B cell (primary cell): ENCODE results near the gene GAP43. TPM values are rescaled to one million over a fixed set of nuclear protein-coding genes. Genes with fewer than 3 reads are reported as not detected.

Experiments used
- ATAC-seq: fragments of 200-7000 bp; cut with Tn5 transposase; one replicate; pipeline ENCODE4 v1.10.0; 2021; ENCODE audit warnings: low read depth, mild to moderate bottlenecking, moderate number of reproducible peaks, moderate library complexity
- CTCF ChIA-PET: fragments of 350-600 bp; sonication (Branson Sonifier 250); formaldehyde crosslinking; loops from one replicate; lab custom pipeline; 2021; ENCODE audit warnings: antibody characterized with exemption, inconsistent platforms; lab: Charles Lee
- POLR2A ChIA-PET: fragments of 350-600 bp; sonication (Branson Sonifier 250); formaldehyde crosslinking; loops from one replicate; lab custom pipeline; 2021; ENCODE audit warnings: antibody characterized with exemption; lab: Charles Lee
- DNase-seq: peaks from one replicate; pipeline ENCODE4 v3.0.0; 2013
- H2AFZ ChIP-seq: 2 replicates; pipeline ENCODE4 v1.6.1; 2012; ENCODE audit warnings: mild to moderate bottlenecking, low read depth, low read length; ENCODE audit not compliant: insufficient read depth, poor library complexity, severe bottlenecking
- H3K27ac ChIP-seq, 2 donors: 1 replicate in 1 of 2; 2 replicates in 1 of 2; pipeline ENCODE4 v1.5.1; 2012 to 2013; ENCODE audit warnings: low read length in 2 of 2, mild to moderate bottlenecking in 2 of 2, moderate library complexity in 1 of 2
- H3K27me3 ChIP-seq, 4 experiments: fragments of 200-600 bp in 1 of 4; sonication (generic) in 1 of 4; replicated peaks in 1 of 4; 1 replicate in 2 of 4; 2 replicates in 2 of 4; pipeline versions ENCODE4 v1.6.1 to v1.7.0; 2013 to 2016; ENCODE audit warnings: low read length in 3 of 4, mild to moderate bottlenecking in 2 of 4, mixed read lengths in 1 of 4, moderate library complexity in 1 of 4; ENCODE audit not compliant: insufficient read depth in 4 of 4, control insufficient read depth in 3 of 4; ENCODE audit errors: control extremely low read depth in 1 of 4
- H3K36me3 ChIP-seq, 2 experiments: replicated peaks in 1 of 2; 1 replicate in 1 of 2; 2 replicates in 1 of 2; pipeline versions ENCODE4 v1.6.1 to v1.7.1; 2013; ENCODE audit warnings: low read length in 1 of 2; ENCODE audit not compliant: insufficient read depth in 2 of 2, control insufficient read depth in 1 of 2; ENCODE audit errors: control extremely low read depth in 1 of 2, extremely low read depth in 1 of 2
- H3K4me1 ChIP-seq, 2 donors: fragments of 200-600 bp in 1 of 2; sonication (generic) in 1 of 2; 1 replicate in 1 of 2; 2 replicates in 1 of 2; pipeline versions ENCODE4 v1.5.1 to v1.6.1; 2013 to 2017; ENCODE audit warnings: low read length in 2 of 2; ENCODE audit not compliant: control insufficient read depth in 2 of 2, insufficient read depth in 2 of 2
- H3K4me2 ChIP-seq: replicated peaks from 2 replicates; pipeline ENCODE3; 2012; ENCODE audit warnings: mild to moderate bottlenecking, low read depth, low read length; ENCODE audit not compliant: poor library complexity, severe bottlenecking
- H3K4me3 ChIP-seq, 5 experiments: fragments of 200-600 bp in 1 of 5; sonication (generic) in 1 of 5; 1 replicate in 3 of 5; 2 replicates in 2 of 5; pipeline versions ENCODE4 v1.5.1 to v1.7.0; 2011 to 2016; ENCODE audit warnings: low read length in 4 of 5, mild to moderate bottlenecking in 4 of 5, low read depth in 2 of 5, control low read depth in 1 of 5, moderate library complexity in 1 of 5; ENCODE audit not compliant: insufficient read depth in 1 of 5; ENCODE audit errors: control extremely low read depth in 1 of 5, extremely low read depth in 1 of 5
- H3K79me2 ChIP-seq: fragments of 200-600 bp; sonication (generic); one replicate; pipeline ENCODE4 v1.6.0; 2016; ENCODE audit warnings: low read length; ENCODE audit not compliant: control insufficient read depth, insufficient read depth
- H3K9ac ChIP-seq: fragments of 200-600 bp; sonication (generic); 2 replicates; pipeline ENCODE4 v1.6.1; 2017; ENCODE audit warnings: mild to moderate bottlenecking, low read length, moderate library complexity
- H3K9me3 ChIP-seq, 3 donors: one replicate each; pipeline versions ENCODE4 v1.6.1 to v1.7.1; 2013; ENCODE audit warnings: low read length in 2 of 3; ENCODE audit not compliant: control insufficient read depth in 2 of 3, insufficient read depth in 1 of 3; ENCODE audit errors: control extremely low read depth in 1 of 3
- H4K20me1 ChIP-seq: 2 replicates; pipeline ENCODE4 v1.6.0; 2012; ENCODE audit warnings: mild to moderate bottlenecking, low read length; ENCODE audit not compliant: insufficient read depth, control insufficient read depth, poor library complexity, severe bottlenecking
- H3K27ac Mint-ChIP-seq: one replicate; pipeline ENCODE4 v1.8.0; 2021; ENCODE audit warnings: mixed read lengths
- H3K27me3 Mint-ChIP-seq: one replicate; pipeline ENCODE4 v1.8.0; 2021; ENCODE audit warnings: mixed read lengths
- H3K4me1 Mint-ChIP-seq: one replicate; pipeline ENCODE4 v1.8.0; 2021; ENCODE audit warnings: mixed read lengths
- H3K4me3 Mint-ChIP-seq: one replicate; pipeline ENCODE4 v1.8.0; 2021; ENCODE audit warnings: mixed read lengths
- H3K9me3 Mint-ChIP-seq: one replicate; pipeline ENCODE4 v1.8.0; 2022; ENCODE audit warnings: mixed read lengths; ENCODE audit not compliant: insufficient read depth
- CTCF ChIP-seq: fragments of 200-600 bp; IDR thresholded peaks from one replicate; pipeline ENCODE4 v1.8.0; 2022; ENCODE audit warnings: antibody characterized with exemption, mild to moderate bottlenecking
- EZH2 ChIP-seq: IDR thresholded peaks from 2 replicates; pipeline ENCODE4 v1.6.1; 2012; ENCODE audit warnings: borderline replicate concordance, low read depth, mild to moderate bottlenecking, moderate library complexity, low read length; ENCODE audit not compliant: insufficient read depth, poor library complexity, severe bottlenecking
- WGBS: methylation state at CpG from one replicate; pipeline ENCODE4 v1.1.5; 2013; ENCODE audit warnings: missing lambda C conversion rate; ENCODE audit not compliant: insufficient coverage; 5-methylcytosine and 5-hydroxymethylcytosine counted together
- intact Hi-C: fragments of 100-400 bp; cut with micrococcal nuclease; formaldehyde crosslinking; loops from one replicate; pipeline ENCODE4 v1.10.0; 2022
- polyA plus RNA-seq: library from polyadenylated mRNA; depleted of rRNA; stranded (reverse); fragments of >200 nt; gene quantifications from 2 replicates; pipeline ENCODE4 v1.2.3, GENCODE V29; 2012
- total RNA-seq, 2 donors: library from RNA; stranded (reverse); fragments of 120-200 nt in 1 of 2; gene quantifications; 1 replicate in 1 of 2; 2 replicates in 1 of 2; pipeline versions ENCODE4 v1.2.3 to v1.2.4, GENCODE V29; 2013 to 2022

Gene GAP43
- total and polyA plus RNA-seq, 2 donors (not counting 1 experiment from before 2014, with no cell fraction given) = 0.04 TPM; not detected in 1

DNA sequence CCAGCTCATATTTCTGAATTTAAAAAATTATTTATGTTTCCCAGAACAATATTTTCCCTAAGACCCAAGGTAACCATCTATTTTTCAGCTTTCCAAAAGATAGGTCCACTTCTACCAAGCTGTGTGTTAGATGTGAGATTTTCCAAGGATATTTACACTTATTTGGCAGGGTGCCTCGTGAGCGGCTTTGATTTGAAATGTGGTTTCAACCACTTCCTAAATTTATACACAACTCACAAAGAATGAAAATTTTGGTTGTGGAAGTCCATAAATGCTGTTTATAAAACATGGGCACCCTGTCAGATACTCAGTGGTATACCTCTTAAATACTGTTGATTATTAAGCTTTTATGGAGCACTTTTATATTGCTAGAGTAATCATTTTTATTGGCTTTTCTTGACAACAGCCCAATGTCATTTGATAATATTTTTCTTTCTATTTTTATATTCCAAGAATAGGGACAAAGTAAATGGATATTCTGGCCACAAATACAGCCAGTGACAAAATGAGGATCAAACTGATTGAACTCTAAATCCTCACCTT, 57.6 kb downstream of the GAP43 start:
- Mint-ChIP-seq H3K27me3 (peaks cover 34% of the 10 kb centered on the region), H3K27ac (no peak overlapping the region), H3K4me1 (no peaks in the 10 kb centered on the region), H3K4me3 (no peak overlapping the region), H3K9me3 (no peaks in the 10 kb centered on the region)
- Histone ChIP-seq H3K9ac (no peak overlapping the region), H4K20me1 (no peaks in the 10 kb centered on the region), H3K4me2 (no peak overlapping the region), H3K79me2 (no peaks in the 10 kb centered on the region), H3K4me3 (no peak overlapping the region), H3K27ac (no peak overlapping the region), H2AFZ (no peak overlapping the region), H3K4me1 (no peaks in the 10 kb centered on the region), H3K9me3 (no peaks in the 10 kb centered on the region), H3K27me3 (peaks cover 0 to 16% (median 11%) of the 10 kb centered on the region in 4 experiments), H3K36me3 (no peaks in the 10 kb centered on the region)
- WGBS = no CpG with 5 or more reads among the region's 2 CpGs
- POLR2A ChIA-PET = no interaction called here
- ATAC-seq (no peak), DNase-seq (no peak)
- TF ChIP-seq EZH2 (no peak), CTCF (no peak)
- intact Hi-C loops = no loop called here
- CTCF ChIA-PET = interaction anchor here (1.1 to 1.2 kb wide), 2 partner anchors 13 to 639 kb away, joined by 3 to 5 read pairs; no protein-coding TSS in a partner anchor

DNA sequence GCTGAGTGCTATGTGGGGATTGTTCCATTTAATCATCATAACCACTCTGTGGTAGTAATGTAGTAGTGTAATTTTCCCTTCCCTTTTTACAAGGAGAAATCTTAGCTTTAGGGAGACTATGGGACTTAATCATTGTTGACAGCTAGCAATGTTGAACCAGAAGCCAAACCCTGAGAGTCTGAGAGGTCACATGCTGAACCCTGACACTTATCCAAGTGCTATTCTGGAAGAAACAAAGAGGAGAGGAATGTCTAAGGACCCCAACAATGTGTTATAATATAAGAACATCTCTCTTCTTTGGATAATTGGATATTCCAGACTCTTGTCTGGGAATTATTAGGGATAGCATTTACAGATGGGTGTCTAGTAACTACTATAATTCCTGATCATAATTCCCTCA, 58.4 kb downstream of the GAP43 start:
- Mint-ChIP-seq H3K27me3 (peaks cover 30% of the 10 kb centered on the region), H3K4me1 (no peaks in the 10 kb centered on the region), H3K9me3 (no peaks in the 10 kb centered on the region), H3K4me3 (no peak overlapping the region), H3K27ac (no peak overlapping the region)
- intact Hi-C loops = no loop called here
- DNase-seq = no peak
- Histone ChIP-seq H3K4me3 (no peak overlapping the region), H3K9ac (no peak overlapping the region), H3K79me2 (no peaks in the 10 kb centered on the region), H3K9me3 (no peaks in the 10 kb centered on the region), H3K4me1 (no peaks in the 10 kb centered on the region), H4K20me1 (no peaks in the 10 kb centered on the region), H3K27ac (no peak overlapping the region), H3K27me3 (peaks cover 0 to 16% (median 11%) of the 10 kb centered on the region in 4 experiments), H3K4me2 (no peak overlapping the region), H2AFZ (no peak overlapping the region), H3K36me3 (no peaks in the 10 kb centered on the region)
- TF ChIP-seq EZH2 (no peak), CTCF (no peak)
- CTCF ChIA-PET = no interaction called here
- POLR2A ChIA-PET = no interaction called here
- no peak for ATAC-seq
